ENCODE data around the gene RGS14. TPM values are rescaled to one million over a fixed set of nuclear protein-coding genes. Genes with fewer than 3 reads are reported as not detected.

RGS14 gene
- total RNA-seq, 4 donors from 2014 or later = 10.2 to 29.6 (median 16.4) TPM

GRCh38 chr5:177388521-177389052 lies 30.9 kb downstream of the RGS14 start:
- TF ChIP-seq EP300 (IDR thresholded peaks at IDR 0.05) = no peak
- TF ChIP-seq, protein P1, sequence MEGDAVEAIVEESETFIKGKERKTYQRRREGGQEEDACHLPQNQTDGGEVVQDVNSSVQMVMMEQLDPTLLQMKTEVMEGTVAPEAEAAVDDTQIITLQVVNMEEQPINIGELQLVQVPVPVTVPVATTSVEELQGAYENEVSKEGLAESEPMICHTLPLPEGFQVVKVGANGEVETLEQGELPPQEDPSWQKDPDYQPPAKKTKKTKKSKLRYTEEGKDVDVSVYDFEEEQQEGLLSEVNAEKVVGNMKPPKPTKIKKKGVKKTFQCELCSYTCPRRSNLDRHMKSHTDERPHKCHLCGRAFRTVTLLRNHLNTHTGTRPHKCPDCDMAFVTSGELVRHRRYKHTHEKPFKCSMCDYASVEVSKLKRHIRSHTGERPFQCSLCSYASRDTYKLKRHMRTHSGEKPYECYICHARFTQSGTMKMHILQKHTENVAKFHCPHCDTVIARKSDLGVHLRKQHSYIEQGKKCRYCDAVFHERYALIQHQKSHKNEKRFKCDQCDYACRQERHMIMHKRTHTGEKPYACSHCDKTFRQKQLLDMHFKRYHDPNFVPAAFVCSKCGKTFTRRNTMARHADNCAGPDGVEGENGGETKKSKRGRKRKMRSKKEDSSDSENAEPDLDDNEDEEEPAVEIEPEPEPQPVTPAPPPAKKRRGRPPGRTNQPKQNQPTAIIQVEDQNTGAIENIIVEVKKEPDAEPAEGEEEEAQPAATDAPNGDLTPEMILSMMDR (IDR thresholded peaks at IDR 0.05) = no peak
- TF ChIP-seq POLR2A (IDR thresholded peaks at IDR 0.05) = no peak
- H3K9me3 ChIP-seq = no peaks in the 10 kb centered on the region
- DNase-seq (ENCODE audit: low spot score in 2 of 2) = no peak
- H3K27me3 ChIP-seq = peaks cover 0 to 25% of the 10 kb centered on the region in 2 donors
- 86% methylated on average over 10 of the region's 10 CpGs for WGBS, 2 donors
- no peak overlapping the region for H3K27ac ChIP-seq
- no peak overlapping the region for H3K4me3 ChIP-seq
- no peaks in the 10 kb centered on the region for H3K36me3 ChIP-seq
- peaks cover 0 to 18% (median 0%) of the 10 kb centered on the region in 4 donors for H3K4me1 ChIP-seq

DNA sequence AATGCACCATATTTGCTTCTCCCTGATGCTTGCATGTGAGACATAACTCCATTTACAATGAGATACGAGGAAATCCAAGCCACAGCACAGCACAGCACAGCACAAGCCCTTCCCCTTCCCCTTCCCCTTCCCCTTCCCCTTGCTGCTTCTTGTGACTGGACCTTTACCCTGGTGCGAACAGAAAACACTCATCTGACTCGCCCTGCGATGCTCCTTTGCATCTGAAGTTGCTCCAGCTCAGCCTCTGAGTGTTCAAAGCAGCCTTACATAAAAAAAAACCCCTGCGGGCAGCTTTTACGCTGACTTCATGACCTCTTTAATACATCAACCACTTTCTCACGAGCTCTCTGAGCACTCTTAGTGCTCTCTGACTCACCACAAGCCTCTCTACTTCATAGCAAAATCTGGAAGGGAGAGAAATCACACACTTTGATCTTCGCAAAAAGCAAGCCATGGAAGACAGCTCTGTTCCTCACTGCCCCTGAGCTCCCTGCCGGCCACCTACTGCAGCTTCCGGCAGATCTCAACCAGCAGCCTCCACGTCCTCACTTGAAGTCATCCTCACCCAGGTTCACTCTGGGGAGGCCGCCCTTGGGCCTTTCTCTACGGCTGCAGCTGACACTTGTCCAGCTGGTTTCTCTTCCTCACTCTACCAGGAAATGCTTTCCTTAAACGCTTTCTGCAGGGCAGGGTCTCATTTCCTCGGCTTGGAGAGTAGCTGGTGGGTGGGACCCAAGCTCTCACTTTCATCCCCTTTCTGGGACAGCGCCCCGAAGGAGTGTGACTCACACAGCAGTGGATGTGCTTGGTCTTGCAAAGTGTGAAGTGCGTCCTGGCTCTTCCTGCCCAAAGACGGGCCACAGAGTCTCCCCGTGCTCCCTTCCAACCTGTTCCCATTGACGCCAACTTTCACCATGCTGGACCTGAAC lies 31.8 kb downstream of the RGS14 start:
- Histone ChIP-seq H3K9me3 (no peaks in the 10 kb centered on the region), H3K36me3 (no peaks in the 10 kb centered on the region), H3K4me1 (peaks cover 0 to 18% (median 0%) of the 10 kb centered on the region in 4 donors), H3K27ac (no peak overlapping the region), H3K27me3 (peaks cover 0 to 24% of the 10 kb centered on the region in 2 donors), H3K4me3 (no peak overlapping the region)
- DNase-seq (ENCODE audit: low spot score in 2 of 2) = no peak
- WGBS, 2 donors = 21 to 22% methylated on average over 21 of the region's 21 CpGs
- TF ChIP-seq EP300 (IDR thresholded peaks at IDR 0.05) = no peak
- TF ChIP-seq, protein P1 (IDR thresholded peaks at IDR 0.05) = no peak
- no peak for TF ChIP-seq POLR2A (IDR thresholded peaks at IDR 0.05)

DNA sequence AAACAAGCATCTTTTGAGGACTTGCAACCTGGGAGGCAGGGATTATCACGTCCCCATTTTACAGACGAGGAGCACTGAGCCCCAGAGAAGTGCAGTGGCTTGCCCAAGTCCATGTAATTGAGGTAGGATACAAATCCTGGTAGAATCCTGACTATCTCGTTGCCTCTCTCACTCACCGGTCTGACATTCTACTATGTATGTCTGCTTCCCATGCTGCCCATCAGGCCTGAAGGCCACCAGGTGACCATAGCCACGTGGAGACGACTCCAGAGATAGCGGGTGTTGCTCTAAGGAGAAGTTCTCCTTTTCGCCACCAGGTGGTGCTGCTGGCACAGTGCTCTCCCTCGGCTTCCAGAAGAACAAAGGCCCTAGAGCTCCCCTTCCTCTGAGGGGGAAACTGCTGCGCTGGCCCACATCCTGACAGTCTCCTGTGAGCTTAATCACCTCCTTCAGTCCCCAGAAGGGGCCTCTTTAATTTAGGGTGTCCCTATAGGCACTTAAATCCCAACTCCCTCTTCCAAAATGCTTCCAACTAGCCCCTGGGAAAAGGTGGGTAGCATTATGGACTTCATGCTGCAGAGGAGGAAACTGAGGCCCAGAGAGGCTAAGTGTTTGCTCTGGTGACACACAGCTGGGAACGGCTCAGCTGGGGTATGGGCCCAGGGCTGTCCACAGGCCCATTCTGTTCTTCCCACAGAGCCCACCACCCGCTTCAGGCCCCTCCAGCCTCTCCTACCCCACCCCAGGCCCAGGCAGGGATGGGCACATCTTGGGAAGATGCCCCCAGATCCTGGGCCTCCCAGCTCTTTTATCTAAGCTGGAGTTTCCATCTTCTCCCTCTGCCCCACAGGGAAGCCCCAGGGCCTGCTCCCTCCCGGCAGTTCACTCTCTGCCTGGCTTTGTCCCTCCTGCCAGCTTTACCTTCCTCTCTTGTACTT lies 32.9 kb downstream of the RGS14 start:
- peaks cover 0 to 18% (median 0%) of the 10 kb centered on the region in 4 donors for H3K4me1 ChIP-seq
- peak; percentile 77 to 87 for DNase-seq (ENCODE audit: low spot score in 2 of 2)
- TF ChIP-seq, protein P1 (IDR thresholded peaks at IDR 0.05) = peak; percentile 95 to 98 (median 96)
- TF ChIP-seq POLR2A (IDR thresholded peaks at IDR 0.05) = no peak
- peak in 1 of 2 donors; percentile 17 for TF ChIP-seq EP300 (IDR thresholded peaks at IDR 0.05)
- H3K36me3 ChIP-seq = no peaks in the 10 kb centered on the region
- H3K27ac ChIP-seq = no peak overlapping the region
- peaks cover 0 to 13% of the 10 kb centered on the region in 2 donors for H3K27me3 ChIP-seq
- no peak overlapping the region for H3K4me3 ChIP-seq
- no peaks in the 10 kb centered on the region for H3K9me3 ChIP-seq
- WGBS, 2 donors = 18 to 27% methylated on average over 13 of the region's 13 CpGs

DNA sequence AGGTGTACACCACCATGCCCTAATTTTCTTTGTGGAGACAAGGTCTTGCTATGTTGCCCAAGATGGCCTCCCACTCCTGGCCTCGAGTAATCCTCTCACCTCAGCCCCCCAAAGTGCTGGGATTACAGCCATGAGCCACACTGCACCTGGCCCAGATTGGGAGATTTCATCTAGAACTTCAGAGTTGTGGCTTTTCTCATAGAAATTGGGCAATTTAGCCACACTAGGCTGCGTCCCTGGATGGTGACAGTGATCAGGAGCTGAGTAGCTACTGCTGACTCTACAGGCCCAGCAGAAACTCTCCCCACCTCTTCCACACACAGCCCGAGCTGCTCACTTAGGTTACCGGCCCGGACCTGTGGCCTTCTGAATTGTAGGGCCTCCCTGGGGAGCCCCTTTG lies 35.0 kb downstream of the RGS14 start:
- Histone ChIP-seq H3K9me3 (no peaks in the 10 kb centered on the region), H3K27ac (no peak overlapping the region), H3K36me3 (no peaks in the 10 kb centered on the region), H3K4me1 (peaks cover 0 to 18% (median 0%) of the 10 kb centered on the region in 4 donors), H3K4me3 (no peak overlapping the region), H3K27me3 (peaks cover 0 to 25% of the 10 kb centered on the region in 2 donors)
- TF ChIP-seq, protein P1 (IDR thresholded peaks at IDR 0.05) = no peak
- no peak for TF ChIP-seq POLR2A (IDR thresholded peaks at IDR 0.05)
- no peak for TF ChIP-seq EP300 (IDR thresholded peaks at IDR 0.05)
- 75 to 83% methylated on average over 4 to 5 of the region's 5 CpGs for WGBS, 2 donors
- DNase-seq (ENCODE audit: low spot score in 2 of 2) = no peak

Data from tibial nerve (tissue), 4 donors.